ENCODE measurements around the gene SORCS1. TPM values are rescaled to one million over a fixed set of nuclear protein-coding genes. Genes with fewer than 3 reads are reported as not detected.

SORCS1 gene
- total RNA-seq, 1 donor, result 0.27 TPM

DNA sequence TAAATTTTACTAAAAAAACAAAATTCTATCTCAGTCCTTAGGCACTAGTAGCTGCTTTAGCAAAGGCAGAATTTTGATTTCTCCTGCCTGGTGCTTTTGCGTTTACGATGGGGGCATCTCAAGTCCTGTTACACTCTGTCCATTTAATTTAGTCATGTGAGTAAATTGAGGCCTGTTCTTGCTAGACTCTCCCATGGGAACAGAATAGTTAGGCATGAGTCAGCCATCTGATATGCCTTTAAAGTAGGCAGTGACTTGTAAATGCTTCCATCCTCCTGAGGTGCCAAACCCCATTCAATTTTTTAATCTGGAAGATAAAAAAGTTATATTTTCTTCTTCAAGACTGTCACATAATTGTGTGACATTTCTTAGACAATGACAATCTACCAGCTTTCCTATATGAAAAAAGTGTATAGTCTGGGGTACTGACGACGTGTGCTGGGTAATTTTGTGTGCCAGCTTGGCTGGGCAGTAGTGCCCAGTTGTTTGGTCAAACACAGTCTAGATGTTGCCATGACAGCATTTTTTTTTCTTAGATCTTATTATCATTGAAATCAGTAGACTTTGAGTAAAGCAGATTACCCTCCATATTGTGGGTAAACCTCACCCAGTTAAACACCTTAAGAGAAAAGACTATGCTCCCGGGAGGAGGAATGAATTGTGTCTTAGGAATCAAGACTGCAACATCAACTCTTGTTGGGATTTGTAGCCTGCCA lies 603.4 kb downstream of the SORCS1 start:
- no peak for DNase-seq (ENCODE audit: low read depth in 2 of 3, low spot score in 2 of 3)

DNA sequence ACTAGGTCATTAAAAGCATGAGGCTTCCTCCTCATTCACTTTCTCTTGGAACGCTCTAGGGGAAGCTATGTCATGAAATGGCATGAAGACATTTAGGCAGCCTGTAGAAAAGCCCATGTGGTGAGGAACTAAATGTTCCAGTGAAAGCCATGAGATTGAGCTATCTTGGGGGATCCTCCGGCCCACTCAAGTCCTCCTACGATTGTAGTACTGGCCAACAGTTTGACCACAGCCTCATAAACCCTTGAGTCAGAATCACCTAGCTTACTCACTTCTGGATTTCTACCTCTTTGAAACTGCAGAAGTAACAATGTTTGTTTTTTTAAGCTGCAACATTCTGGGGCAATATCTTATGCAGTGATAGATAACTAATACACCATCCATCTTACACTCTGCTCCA lies 605.1 kb downstream of the SORCS1 start:
- no peak for DNase-seq (ENCODE audit: low read depth in 2 of 3, low spot score in 2 of 3)

DNA sequence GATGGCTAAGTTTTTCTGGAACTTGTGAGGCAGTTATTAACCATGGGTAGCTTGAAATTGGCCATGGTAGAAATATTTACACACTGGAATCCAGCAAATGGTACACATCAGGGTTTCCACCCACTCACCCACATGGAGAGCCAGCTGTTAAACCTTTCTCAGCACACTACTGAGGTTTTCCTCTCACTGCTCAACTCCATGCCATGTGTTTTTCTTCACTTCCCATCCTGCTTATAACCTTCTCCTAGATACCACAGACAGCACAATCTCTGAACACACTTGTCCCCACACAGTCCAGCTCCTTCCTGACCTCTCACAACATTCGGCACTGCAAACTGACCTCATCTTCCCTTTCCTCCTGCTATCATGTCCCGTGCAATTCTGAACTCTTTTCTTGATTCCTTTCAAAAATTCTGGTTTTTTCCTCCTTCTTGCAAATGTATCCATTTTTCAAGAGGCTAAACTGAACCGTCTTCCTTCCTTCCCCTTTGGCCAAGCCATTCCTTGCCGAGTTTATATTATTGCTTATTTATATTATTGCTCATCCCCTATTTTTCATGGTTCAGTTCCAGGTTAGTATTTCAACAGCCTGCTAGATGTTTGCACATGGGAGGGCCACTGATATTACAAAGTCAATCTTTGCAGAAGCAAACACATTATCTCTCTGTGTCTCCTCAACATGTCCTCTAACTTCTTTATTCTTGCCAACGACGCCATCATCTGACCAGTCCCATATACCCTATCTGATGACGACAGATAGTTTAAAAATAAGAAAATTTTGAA lies 606.4 kb downstream of the SORCS1 start:
- no peak for DNase-seq (ENCODE audit: low read depth in 2 of 3, low spot score in 2 of 3)

DNA sequence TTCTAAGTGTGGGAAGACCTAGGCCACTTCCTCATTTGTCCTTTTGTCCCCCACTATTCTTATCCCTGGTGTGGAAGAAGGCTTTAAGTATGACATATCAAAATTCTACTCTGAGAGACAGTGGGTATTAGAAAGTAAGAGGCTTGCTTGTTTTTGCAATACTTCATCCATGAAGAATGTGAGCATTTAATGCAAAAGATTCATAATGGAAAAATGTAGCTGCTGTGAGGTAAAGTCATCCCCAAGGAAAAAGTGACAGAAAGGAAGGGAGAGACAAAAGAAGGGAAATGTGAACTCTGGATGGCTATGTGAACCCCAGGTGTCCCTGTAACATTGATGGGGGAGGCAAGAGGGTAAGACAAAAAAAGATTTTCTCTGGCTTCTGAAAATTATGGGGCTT lies 607.5 kb downstream of the SORCS1 start:
- DNase-seq (ENCODE audit: low read depth in 2 of 3, low spot score in 2 of 3), result no peak

DNA sequence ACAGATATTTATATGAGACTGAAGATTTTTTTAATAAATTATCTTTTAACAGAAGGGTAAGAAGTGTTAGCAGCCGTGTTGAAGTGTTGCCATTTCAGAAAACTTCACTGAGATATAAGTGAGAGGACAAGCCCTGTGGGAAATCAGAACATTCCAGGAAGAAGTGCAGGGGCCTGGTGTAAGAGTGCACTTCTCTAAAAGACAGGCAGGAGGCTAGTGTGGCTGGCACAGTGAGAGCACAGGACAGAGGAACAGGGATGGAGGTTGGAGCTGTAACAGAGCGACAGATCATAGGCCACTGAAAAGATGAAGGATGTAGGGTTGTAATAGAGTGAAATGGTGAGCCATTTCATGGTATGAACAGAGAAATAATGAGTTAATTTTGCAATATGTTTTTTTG lies 608.9 kb downstream of the SORCS1 start:
- DNase-seq (ENCODE audit: low read depth in 2 of 3, low spot score in 2 of 3), result no peak

DNA sequence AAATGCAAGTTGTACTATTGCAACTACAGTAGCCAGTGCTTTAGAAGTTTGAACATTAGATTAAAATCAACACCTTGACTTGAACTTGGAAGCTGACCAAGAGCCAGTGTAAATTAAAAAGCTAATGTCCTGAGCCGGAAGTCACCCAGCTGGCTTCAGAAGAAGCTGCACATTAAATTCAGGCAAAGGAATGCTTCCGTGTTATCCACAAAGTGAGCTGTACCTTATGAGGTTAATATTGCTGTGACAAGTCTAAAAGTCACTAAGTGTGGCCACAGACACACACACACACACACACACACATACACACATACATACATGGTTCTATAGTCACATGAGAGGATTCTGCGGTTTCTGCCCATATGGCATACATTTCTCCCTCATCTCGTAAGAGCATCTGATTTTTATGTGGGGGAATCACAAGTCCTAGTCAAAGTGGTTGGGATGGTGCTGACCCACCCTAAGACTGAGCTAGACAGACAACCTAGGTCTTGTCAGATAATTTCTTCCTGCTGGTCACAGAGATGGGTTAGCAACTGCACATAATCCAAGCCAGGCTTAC lies 612.9 kb downstream of the SORCS1 start:
- DNase-seq (ENCODE audit: low read depth in 2 of 3, low spot score in 2 of 3), result no peak

DNA sequence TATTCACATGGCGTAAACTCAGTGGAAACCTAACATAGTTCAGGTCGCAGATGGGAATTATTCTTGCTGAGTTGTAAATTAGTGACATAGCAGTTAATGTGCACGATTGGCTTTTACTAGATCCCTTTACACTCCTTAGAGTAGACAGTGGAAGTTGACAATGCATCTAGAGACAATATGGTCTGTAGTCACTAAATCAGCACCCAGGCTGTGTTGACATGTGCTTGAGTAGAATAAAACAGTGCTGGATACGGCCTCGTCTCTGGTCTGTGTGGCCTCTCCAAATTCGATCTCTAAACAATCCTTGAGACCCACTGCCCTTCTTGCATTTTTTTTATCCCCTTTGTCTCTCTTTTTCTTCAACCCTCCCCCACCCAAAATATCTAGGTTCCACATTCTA lies 615.7 kb downstream of the SORCS1 start:
- no peak for DNase-seq (ENCODE audit: low read depth in 2 of 3, low spot score in 2 of 3)

DNA sequence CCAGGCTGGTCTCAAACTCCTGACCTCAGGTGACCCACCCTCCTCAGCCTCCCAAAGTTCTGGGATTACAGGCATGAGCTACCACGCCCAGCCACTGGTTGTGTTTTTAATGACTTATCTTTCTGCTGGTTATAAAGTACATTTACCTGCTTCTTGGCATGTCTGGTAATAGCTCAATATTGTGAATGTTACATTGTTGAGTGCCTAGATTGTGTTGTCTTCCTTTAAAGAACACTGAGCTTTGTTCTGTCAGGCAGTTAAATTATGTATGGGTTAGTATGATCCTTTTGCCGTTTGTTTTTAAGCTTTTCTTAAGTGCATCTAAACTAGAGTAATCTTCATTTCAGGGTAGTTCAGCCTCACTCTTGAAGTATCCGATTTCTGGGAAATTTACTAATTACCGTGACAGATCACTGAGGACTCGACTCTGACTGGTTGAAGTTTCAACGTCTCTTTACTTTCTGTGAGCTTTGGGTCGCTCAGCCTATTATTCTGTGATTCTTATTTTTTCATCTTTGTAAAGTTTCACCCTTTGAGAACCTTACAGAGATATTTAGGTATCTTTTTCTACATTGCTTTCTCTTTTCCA lies 617.4 kb downstream of the SORCS1 start:
- DNase-seq (ENCODE audit: low read depth in 2 of 3, low spot score in 2 of 3), result no peak

DNA sequence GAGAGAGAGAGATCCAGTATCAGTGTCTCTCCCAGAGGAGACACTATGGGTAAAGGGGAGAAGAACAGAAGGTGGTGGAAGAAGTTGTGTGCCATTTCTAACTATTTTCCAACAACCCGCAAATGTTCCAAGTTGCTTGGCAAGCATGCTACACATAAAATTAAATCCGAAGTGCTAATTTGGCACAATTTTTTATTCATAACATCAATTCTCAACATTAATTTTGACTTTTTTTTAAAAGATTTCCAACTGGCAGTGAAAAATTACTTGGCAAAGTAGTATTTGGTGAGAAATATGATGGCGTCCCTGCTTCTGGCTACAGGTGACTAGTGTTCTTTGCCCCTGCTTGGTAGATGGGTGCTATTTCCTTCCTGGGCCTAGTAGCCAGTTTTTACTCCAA lies 622.0 kb downstream of the SORCS1 start:
- no peak for DNase-seq (ENCODE audit: low read depth in 2 of 3, low spot score in 2 of 3)

DNA sequence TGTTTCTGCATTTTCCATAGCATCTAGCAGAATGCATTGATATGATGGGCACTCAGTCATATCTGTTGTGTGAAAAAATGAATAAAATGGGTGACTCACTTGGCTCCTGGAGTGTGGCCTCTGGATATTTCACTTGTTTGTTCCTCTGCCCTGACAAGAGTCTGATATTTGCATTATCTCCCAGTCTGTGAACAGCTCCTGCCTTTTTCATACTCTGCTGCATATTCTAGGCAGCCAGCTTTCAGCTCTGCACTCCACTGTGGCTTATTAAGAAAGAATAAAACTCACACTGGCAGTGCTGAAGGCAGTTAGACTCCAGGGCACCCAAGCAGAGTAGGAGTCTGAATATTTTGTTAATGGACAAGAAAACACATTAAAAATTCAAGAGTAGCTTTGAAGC lies 623.9 kb downstream of the SORCS1 start:
- no peak for DNase-seq (ENCODE audit: low read depth in 2 of 3, low spot score in 2 of 3)

DNA sequence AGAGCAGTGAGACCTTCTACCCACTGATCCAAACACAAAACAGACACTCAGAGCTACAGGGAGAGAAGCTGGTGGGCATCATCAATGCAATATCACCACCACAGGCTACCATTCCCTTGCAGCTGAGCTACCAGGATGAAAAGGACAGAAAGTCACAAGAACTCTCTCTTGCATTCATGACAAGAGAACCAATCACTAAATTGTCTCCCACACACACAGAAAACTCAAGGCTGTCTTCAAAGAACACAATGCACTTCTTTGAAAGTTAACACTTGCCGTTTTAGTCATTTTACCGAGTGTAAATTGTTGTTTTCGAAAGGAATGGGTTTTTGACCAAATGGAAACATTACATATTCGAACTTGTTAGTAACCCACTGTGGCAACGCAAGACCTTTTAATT lies 626.6 kb downstream of the SORCS1 start:
- DNase-seq (ENCODE audit: low read depth in 2 of 3, low spot score in 2 of 3), result no peak

DNA sequence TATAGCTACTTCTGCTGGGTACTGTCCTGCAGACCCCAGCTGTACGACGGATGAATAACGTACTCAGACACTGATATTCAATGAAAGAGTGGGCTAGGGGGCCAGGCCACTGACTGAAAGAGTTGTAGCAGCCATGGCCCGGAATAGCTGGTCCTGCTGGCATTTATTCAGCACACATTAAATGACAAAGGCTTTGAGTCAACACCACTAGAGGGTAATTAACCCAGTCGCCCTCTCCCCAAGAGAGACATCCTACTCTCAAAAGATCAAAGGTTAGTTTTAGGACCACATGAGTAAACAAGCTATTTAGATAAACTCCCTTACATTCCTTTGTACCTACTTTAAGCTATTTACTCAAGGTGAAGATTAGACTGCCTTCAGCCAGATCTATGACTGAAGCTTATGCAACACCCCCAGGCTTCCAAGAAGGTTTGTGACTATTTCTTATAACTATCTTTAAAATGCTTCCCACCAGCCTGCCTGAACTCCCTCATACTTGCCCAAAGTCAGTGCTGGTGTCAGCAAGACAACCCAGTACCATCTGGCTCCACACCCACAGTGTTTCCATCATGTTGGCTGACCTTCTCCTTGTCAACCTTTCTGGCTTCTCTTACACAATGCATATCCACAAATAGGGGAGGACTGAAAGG lies 629.1 kb downstream of the SORCS1 start:
- no peak for DNase-seq (ENCODE audit: low read depth in 2 of 3, low spot score in 2 of 3)

DNA sequence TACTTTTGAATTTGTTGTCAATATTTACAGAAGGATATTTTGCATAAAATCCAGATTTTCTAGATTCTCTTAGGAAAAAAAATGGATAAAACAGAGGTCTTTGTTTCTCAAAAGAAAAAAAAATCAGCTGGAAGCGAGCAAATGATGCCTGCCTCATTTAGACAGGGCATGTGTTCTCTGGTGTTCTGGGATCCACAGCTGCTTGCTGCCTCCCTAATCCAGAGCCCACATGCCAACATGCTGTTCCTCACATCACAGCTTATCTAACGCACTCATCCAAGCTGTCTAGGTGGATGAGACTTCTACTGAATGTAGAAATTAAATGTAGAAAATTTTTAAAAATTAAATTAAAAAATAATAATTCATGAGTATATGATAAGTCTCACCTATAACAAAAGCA lies 630.1 kb downstream of the SORCS1 start:
- no peak for DNase-seq (ENCODE audit: low read depth in 2 of 3, low spot score in 2 of 3)

DNA sequence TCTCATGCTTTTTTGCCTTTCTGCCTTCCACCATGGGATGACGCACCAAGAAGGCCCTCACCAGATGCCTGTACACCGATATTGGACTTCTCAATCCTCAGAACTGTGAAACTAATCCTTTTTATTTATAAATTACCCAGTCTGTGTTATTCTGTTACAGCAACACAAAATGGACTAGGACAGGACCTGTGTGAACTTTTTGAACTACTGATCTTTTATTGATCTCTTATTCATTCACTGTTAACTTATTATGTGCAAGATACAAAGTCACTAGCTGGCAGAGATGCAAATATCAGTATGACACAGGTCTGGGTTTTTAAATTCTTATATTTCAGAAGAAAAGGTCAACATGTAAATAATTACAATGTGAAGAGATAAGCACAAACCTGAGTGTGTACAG lies 635.8 kb downstream of the SORCS1 start:
- DNase-seq (ENCODE audit: low read depth in 2 of 3, low spot score in 2 of 3), result no peak

DNA sequence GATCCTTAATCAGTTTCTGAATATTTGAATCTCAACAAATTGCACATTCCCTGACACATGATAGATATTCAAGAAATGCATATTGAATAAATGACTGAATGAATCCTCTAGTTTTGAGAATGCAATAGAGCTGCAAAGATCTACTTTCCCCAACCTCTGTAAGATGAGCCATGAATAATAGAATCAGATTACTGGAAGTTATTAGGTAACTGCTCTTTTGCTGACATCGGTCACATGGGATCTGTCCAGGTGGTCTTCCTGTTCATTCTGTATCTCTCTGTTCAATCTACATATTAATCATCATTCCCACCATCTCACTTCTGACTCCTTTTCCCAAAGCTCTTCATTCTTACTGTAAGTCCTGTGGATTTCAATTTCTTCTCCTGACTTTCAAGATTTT lies 638.7 kb downstream of the SORCS1 start:
- DNase-seq (ENCODE audit: low read depth in 2 of 3, low spot score in 2 of 3), result no peak

Small RNA genes lying within 50 kb of the gene (small RNA-seq; reads per million reads assigned to genes)
- gene RNA5SP325, result 0.61 reads per million
